Lung (tissue), 12 donors: Measurements from ENCODE around the gene MINAR1. TPM values are rescaled to one million over a fixed set of nuclear protein-coding genes. Genes with fewer than 3 reads are reported as not detected.

Experiments
- ATAC-seq: fragments of 200-7000 bp; cut with Tn5 transposase; one replicate; pipeline ENCODE4 v1.9.1; 2020; ENCODE audit warnings: moderate number of reproducible peaks; ENCODE audit not compliant: insufficient read depth, low FRiP score
- DNase-seq, 3 donors: peaks; one replicate each; pipeline ENCODE4 v3.0.0-alpha.2; 2013 to 2017
- H3K27ac ChIP-seq, 2 donors: one replicate each; pipeline ENCODE4 v1.5.1; 2013; ENCODE audit warnings: mild to moderate bottlenecking in 2 of 2, moderate library complexity in 2 of 2, control low read depth in 1 of 2, inconsistent platforms in 1 of 2, low read depth in 1 of 2, low read length in 1 of 2
- H3K27me3 ChIP-seq, 3 donors: one replicate each; pipeline ENCODE4 v1.5.1; 2013; ENCODE audit warnings: low read length in 2 of 3; ENCODE audit not compliant: control insufficient read depth in 3 of 3, insufficient read depth in 3 of 3
- H3K36me3 ChIP-seq, 4 donors: one replicate each; pipeline ENCODE4 v1.5.1; 2013; ENCODE audit warnings: low read length in 4 of 4, mild to moderate bottlenecking in 1 of 4, moderate library complexity in 1 of 4; ENCODE audit not compliant: control insufficient read depth in 4 of 4, insufficient read depth in 4 of 4
- H3K4me1 ChIP-seq, 5 donors: one replicate each; pipeline ENCODE4 v1.5.1; 2013; ENCODE audit warnings: low read length in 5 of 5, mild to moderate bottlenecking in 2 of 5, moderate library complexity in 1 of 5; ENCODE audit not compliant: control insufficient read depth in 5 of 5, insufficient read depth in 5 of 5
- H3K4me3 ChIP-seq: one replicate; pipeline ENCODE4 v1.5.1; 2013; ENCODE audit warnings: mild to moderate bottlenecking, control low read depth, moderate library complexity
- H3K9ac ChIP-seq, 2 donors: one replicate each; pipeline ENCODE4 v1.5.1; 2013; ENCODE audit warnings: low read length in 2 of 2, control low read depth in 1 of 2; ENCODE audit not compliant: insufficient read depth in 1 of 2
- H3K9me3 ChIP-seq, 4 donors: one replicate each; pipeline ENCODE4 v1.5.1; 2013; ENCODE audit warnings: low read length in 3 of 4, mild to moderate bottlenecking in 1 of 4, moderate library complexity in 1 of 4; ENCODE audit not compliant: control insufficient read depth in 4 of 4, insufficient read depth in 3 of 4
- WGBS, 2 donors: extraction: QIAGEN DNeasy Blood & Tissue Kit; methylation state at CpG; one replicate each; pipeline ENCODE4 v1.1.7; 2013; 5-methylcytosine and 5-hydroxymethylcytosine counted together
- polyA plus RNA-seq, 2 donors: library from polyadenylated mRNA; stranded (reverse); fragments of 200-250 nt; gene quantifications; one replicate each; pipeline ENCODE4 v1.2.1, GENCODE V29; 2013
- total RNA-seq, 2 donors: library from RNA; depleted of rRNA in 1 of 2; stranded (reverse); fragments of >200 nt in 1 of 2; gene quantifications; one replicate each; pipeline ENCODE4 v1.2.1, GENCODE V29; 2014 to 2021
- TF ChIP-seq, protein P1 (sequence below): IDR thresholded peaks from 2 replicates; pipeline ENCODE4 v1.5.1; 2012; ENCODE audit warnings: mild to moderate bottlenecking; ENCODE audit errors: control extremely low read depth, extremely low read depth
- donor health status: control.
- donor health status: control.
- donor health status: Bipolar disorder and iron deficiency.
- donor health status: healthy.
- donor health status: DM: yes; HTN: yes; CAD: no.

Gene MINAR1
- total and polyA plus RNA-seq, 4 donors: 0.10 to 0.37 (median 0.25) TPM

DNA sequence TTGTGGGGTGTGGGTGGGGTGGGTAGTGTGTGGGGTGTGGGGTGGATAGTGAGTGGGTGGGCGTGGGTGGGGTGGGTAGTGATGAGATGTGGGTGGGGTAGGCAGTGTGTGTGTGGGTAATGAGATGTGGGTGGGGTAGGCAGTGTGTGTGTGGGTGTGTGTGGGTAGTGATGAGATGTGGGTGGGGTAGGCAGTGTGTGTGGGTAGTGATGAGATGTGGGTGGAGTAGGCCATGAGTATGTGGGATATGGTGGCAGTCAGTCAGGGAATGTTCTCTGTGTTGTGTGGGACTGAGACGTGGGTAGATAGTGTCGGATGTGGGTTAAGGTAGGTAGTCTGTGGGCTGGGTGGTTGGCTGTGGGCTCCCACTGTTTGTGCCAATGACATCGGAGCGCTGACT is 7.1 kb downstream of the MINAR1 start:
- WGBS, 2 donors: 91 to 93% methylated on average over 5 of the region's 5 CpGs
- H3K9ac ChIP-seq: no peak overlapping the region
- no peak overlapping the region for H3K4me3 ChIP-seq

DNA sequence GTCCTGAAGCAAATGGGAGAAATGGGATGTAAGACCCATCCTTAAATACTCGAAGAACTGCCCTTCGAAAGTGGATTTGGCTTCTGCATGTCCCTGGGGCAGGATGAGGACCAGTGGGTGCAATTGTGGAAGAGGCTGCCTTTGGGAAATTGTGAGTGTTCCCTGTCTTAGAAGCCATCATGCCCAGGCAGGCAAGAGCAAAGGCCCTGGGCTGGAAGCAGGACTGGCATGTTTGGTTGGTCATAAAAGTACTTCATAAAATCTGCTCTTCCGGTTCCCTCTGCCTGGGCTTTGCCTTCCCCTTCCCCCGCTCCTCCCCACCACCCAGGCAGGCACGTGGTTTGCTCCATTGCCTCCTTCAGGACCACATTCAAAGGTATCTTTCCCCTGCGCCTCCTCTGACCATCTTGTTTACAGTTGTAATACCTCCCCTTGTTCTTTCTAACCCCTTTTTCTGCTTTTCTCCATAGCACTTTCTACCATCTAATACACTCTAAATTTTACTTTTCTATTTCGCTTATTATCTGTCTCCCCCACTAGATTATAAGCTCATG is 8.3 kb downstream of the MINAR1 start:
- ATAC-seq (no peak), DNase-seq (no peak)
- Histone ChIP-seq H3K36me3 (no peaks in the 10 kb centered on the region), H3K27ac (no peak overlapping the region), H3K4me3 (no peak overlapping the region), H3K27me3 (peaks cover 0 to 15% (median 14%) of the 10 kb centered on the region in 3 donors), H3K4me1 (no peaks in the 10 kb centered on the region), H3K9ac (no peak overlapping the region), H3K9me3 (no peaks in the 10 kb centered on the region)
- WGBS, 2 donors: 74 to 83% methylated on average over 7 of the region's 7 CpGs
- TF ChIP-seq, protein P1, sequence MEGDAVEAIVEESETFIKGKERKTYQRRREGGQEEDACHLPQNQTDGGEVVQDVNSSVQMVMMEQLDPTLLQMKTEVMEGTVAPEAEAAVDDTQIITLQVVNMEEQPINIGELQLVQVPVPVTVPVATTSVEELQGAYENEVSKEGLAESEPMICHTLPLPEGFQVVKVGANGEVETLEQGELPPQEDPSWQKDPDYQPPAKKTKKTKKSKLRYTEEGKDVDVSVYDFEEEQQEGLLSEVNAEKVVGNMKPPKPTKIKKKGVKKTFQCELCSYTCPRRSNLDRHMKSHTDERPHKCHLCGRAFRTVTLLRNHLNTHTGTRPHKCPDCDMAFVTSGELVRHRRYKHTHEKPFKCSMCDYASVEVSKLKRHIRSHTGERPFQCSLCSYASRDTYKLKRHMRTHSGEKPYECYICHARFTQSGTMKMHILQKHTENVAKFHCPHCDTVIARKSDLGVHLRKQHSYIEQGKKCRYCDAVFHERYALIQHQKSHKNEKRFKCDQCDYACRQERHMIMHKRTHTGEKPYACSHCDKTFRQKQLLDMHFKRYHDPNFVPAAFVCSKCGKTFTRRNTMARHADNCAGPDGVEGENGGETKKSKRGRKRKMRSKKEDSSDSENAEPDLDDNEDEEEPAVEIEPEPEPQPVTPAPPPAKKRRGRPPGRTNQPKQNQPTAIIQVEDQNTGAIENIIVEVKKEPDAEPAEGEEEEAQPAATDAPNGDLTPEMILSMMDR: no peak

More for the DNA sequence above, 7.1 kb downstream of the MINAR1 start:
- no peaks in the 10 kb centered on the region for H3K36me3 ChIP-seq
- no peaks in the 10 kb centered on the region for H3K9me3 ChIP-seq
- H3K4me1 ChIP-seq: no peaks in the 10 kb centered on the region
- no peak overlapping the region for H3K27ac ChIP-seq
- ATAC-seq: no peak
- H3K27me3 ChIP-seq: peaks cover 0 to 25% (median 22%) of the 10 kb centered on the region in 3 donors
- no peak for DNase-seq
- TF ChIP-seq, protein P1: no peak

DNA sequence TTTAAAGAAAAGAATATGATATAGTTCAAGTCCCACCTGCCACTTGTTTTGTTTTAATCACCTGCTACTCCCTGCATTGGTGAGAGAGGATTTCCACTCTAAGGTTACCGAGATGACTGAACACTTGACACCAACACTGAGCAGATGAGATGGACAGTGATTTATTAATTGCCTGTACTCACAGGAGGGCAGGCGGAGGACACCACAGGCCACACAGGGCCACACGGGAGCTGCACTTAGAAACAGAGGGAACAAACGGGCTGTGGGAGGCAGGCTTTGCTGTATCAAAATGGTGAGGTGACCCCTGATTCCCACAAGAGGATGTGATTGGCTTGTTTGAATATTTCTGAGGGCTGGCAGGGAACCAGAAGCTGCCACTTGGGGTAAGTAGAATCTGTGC is 10.8 kb downstream of the MINAR1 start:
- ATAC-seq (no peak), DNase-seq (no peak)
- TF ChIP-seq, protein P1: no peak
- Histone ChIP-seq H3K4me3 (no peak overlapping the region), H3K9me3 (no peaks in the 10 kb centered on the region), H3K9ac (no peak overlapping the region), H3K27me3 (no peaks in the 10 kb centered on the region), H3K27ac (no peak overlapping the region), H3K4me1 (no peaks in the 10 kb centered on the region), H3K36me3 (no peaks in the 10 kb centered on the region)
- 57 to 78% methylated on average over 4 of the region's 4 CpGs for WGBS, 2 donors

DNA sequence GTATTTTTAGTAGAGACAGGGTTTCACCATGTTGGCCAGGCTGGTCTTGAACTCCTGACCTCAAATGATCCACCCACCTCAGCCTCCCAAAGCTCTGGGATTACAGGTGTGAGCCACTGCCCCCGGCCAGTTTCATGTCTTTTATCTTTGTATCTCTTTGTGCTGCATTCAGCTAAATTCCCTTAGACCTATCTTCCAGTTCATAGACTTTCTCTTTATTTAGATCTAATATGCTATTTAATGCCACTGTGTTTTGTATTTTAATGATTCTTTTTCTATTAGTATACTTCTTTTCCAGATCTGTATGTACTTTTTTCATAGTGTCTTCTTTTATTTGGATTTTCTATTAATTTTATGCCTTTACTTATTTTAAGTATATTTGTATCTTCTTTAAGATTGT is 14.9 kb downstream of the MINAR1 start:
- DNase-seq: no peak
- Histone ChIP-seq H3K9me3 (peaks cover 0 to 4% (median 0%) of the 10 kb centered on the region in 4 donors), H3K4me3 (no peak overlapping the region), H3K27ac (no peak overlapping the region), H3K9ac (no peak overlapping the region), H3K36me3 (no peaks in the 10 kb centered on the region), H3K27me3 (peaks cover 3 to 9% (median 4%) of the 10 kb centered on the region in 3 donors), H3K4me1 (no peaks in the 10 kb centered on the region)
- 83 to 91% methylated on average over 1 of the region's 1 CpG for WGBS, 2 donors
- no peak for ATAC-seq
- TF ChIP-seq, protein P1: no peak
